ENCODE data around the gene MUC15.

The MUC15 gene

GRCh38 chr11:26573896-26574295, 1.8 kb upstream of the MUC15 start:
- no peak for DNase-seq (ENCODE audit: low read depth)

DNA sequence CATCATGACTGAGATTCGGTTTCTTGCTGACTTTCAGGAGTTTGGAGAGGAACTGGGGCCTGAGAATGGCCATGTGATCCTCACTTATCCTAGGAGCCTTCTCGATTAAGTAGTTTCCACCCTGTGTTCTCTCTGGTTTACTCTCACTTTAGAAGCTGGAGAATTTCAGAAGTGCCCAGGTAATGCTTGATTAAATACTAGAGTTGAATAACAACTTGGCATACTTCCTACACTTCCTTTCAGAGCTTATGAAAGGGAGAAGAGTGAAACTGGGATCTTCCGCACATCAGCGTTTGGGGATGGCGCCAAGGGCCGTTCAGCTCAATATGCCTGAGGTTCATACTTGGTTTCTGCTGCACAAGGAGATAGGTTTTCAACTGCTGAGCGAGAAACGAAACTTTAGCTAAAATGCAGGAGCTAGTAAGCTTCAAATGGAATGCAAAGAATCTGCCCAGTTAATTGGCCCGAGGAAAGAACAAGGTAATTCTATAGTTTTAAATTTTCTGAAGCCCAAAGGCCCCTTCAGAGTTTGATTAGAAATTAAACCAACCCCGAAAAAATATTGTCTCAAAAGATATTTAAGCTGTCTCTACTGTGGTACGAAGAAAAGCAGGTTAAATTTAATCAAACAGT, 823 bp upstream of the MUC15 start:
- DNase-seq (ENCODE audit: low read depth): no peak

- no peak for DNase-seq (ENCODE audit: low read depth)
These were observed 2.4 kb downstream of the MUC15 start for GRCh38 chr11:26569646-26570045.

GRCh38 chr11:26558190-26558589, 13.9 kb downstream of the MUC15 start:
- DNase-seq (ENCODE audit: low read depth): no peak

DNA sequence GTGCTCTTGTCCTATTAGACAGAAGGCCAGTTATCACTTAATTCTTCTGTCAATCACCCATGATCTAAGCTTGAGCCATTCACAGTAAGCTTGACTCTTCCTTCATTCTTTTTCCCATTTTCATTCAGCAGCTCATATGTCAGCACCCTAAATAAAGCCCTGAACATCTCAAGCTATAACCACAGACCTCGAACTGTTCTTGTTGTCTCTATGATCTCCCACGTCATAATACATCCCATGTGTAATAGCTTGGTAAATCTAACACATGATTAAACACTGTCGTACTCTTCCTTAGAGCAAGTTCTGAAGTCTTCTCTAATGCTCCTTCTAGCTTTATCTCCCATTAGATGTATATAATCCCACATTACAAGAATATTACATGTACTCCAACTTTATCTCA, 14.4 kb downstream of the MUC15 start:
- no peak for DNase-seq (ENCODE audit: low read depth)

DNA sequence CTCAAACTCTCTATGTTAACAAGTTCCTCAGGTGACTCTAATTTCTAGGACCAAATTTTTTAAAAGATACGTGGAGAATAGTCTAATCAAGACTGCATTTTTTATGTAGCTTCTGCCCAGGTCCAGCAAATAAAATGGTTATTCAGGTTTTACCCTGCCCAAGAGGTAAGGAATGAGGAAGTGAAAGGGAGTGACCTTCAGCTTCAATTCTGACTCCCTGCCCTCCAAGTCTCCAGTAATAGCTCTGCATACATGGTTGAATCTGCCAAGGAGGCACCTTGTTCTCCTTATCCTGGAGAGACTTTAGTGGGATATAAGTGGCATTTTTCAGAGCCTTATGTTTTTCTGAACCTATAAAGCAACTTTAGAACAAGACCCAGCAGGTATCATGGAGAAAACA, 15.5 kb downstream of the MUC15 start:
- DNase-seq (ENCODE audit: low read depth): no peak

GRCh38 chr11:26554455-26554854, 17.6 kb downstream of the MUC15 start:
- no peak for DNase-seq (ENCODE audit: low read depth)

DNA sequence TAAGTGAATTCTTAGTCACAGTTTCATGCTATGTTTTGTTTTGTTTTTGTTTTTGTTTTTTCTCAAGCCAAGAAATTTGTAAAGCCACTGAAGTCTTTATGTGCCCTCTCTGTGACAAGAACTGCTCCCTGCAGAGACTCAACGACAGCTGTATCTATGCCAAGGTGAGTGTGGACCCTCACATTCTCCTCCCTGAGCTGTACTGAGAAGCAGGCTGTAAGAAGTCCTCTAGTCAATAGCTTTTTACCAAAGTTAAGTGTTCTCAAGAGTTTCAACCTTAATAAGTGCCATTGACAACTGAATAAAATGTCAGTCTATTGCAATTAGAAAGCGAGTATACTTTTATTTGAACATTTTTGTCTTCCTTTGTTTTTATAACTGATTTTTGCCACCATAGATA, 18.9 kb downstream of the MUC15 start:
- no peak for DNase-seq (ENCODE audit: low read depth)

- no peak for DNase-seq (ENCODE audit: low read depth)
These were observed 20.8 kb downstream of the MUC15 start for GRCh38 chr11:26551186-26551801.

- DNase-seq (ENCODE audit: low read depth): no peak
These were observed 22.0 kb downstream of the MUC15 start for GRCh38 chr11:26550022-26550421.

DNA sequence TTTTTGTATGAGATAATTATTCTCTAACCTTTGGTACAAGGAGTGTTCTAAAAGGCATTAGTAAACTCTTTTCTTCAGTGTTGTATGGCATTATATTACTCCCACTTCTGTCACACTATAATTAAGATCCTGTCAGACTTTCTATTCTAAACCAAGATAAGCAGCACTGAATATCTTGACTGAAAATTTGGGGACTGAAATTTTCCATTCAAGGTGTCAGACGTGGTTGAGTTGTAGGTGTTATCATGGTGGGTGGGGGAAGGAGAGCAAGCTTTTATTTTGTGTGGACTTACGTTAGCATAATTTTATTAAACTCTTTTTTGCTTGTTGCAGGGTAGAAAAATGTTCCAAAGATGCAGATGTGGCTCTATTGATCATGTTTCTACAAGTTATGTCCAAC, 22.9 kb downstream of the MUC15 start:
- no peak for DNase-seq (ENCODE audit: low read depth)

GRCh38 chr11:26541870-26542269, 30.2 kb downstream of the MUC15 start:
- no peak for DNase-seq (ENCODE audit: low read depth)

GRCh38 chr11:26539517-26539916, 32.5 kb downstream of the MUC15 start:
- no peak for DNase-seq (ENCODE audit: low read depth)

DNA sequence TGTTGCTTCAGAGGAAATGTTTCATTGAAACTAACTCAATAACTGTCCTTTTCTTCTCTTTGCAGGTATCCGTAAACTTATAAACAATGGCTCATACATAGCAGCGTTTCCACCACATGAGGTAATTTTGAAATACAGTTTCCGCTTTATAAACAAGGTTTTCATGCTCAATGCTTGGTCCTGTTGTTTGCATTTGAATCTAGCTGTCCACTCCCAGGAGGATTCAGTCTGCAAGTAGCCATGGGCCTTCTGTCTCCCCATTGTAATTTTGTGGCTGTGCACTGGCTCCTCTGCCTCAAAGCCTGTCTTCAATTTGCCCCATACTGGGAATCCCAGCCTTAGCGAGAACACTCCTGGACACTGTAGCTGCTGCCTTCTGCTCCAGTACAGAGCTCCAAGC, 34.7 kb downstream of the MUC15 start:
- DNase-seq (ENCODE audit: low read depth): no peak

GRCh38 chr11:26527685-26528084, 44.4 kb downstream of the MUC15 start:
- no peak for DNase-seq (ENCODE audit: low read depth)

- peak; percentile 3 for DNase-seq (ENCODE audit: low read depth)
These were observed 49.0 kb downstream of the MUC15 start for GRCh38 chr11:26522912-26523610.

DNA sequence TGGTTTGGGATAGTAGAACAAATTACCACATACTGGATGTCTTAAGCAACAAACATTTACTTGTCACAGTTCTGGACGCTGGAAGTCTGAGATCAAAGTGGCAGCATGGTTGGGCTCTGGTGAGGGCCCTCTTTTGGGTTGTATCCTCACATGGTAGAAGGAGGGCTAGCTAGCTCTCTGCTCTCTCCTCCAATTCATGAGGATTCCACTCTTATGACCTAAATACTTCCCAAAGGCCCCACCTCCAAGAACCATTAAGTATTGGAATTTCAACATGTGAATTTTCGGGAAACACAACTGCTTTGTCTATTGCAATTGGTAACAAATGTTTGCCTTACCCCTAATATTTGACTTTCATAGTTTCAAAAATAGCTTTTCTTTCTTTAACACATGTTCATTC, 52.6 kb downstream of the MUC15 start:
- no peak for DNase-seq (ENCODE audit: low read depth)

DNA sequence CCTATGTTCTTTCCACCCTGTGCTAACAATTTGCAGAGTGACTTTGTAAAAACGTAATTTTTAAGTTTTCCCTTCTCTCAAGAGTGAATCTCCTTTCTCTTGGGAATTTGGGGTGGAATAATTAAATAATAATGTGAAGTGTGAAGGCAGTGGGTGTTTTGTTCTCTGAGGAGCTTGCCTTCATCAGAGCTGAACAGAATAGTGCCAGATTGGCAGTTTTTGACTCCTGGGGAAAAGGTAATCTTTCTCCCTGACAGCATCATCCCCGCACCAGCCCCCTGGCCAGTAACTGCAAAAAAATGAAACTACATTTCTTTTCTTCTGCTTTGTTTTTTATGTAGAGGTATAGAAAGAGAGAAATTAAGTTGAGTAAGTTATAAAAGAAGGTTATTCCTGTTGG, 59.9 kb downstream of the MUC15 start:
- no peak for DNase-seq (ENCODE audit: low read depth)

- DNase-seq (ENCODE audit: low read depth): no peak
These were observed 61.3 kb downstream of the MUC15 start for GRCh38 chr11:26510756-26511155.

DNA sequence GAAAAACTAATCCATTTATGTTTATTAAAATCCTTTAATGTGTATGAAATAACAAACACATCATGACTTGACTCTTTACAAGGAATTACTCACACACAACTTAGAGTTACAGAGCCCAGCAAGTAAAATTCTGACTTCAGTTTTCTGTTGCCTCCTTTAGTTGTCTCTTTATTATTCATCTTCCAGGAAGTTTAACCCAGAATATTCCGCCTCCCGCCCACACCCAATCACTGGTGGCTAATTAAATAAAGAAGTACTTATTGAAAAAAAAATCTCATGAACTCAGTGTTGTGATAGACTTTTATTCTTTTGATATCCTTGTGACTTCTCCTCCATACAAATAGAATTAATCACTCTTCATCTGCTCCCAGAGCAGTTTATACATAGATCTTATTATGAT, 61.9 kb downstream of the MUC15 start:
- DNase-seq (ENCODE audit: low read depth): no peak
